Measurements from ENCODE around the gene CYP3A7. TPM values are rescaled to one million over a fixed set of nuclear protein-coding genes. Genes with fewer than 3 reads are reported as not detected.

CYP3A7 gene
- polyA plus RNA-seq, 3 donors: not detected

DNA sequence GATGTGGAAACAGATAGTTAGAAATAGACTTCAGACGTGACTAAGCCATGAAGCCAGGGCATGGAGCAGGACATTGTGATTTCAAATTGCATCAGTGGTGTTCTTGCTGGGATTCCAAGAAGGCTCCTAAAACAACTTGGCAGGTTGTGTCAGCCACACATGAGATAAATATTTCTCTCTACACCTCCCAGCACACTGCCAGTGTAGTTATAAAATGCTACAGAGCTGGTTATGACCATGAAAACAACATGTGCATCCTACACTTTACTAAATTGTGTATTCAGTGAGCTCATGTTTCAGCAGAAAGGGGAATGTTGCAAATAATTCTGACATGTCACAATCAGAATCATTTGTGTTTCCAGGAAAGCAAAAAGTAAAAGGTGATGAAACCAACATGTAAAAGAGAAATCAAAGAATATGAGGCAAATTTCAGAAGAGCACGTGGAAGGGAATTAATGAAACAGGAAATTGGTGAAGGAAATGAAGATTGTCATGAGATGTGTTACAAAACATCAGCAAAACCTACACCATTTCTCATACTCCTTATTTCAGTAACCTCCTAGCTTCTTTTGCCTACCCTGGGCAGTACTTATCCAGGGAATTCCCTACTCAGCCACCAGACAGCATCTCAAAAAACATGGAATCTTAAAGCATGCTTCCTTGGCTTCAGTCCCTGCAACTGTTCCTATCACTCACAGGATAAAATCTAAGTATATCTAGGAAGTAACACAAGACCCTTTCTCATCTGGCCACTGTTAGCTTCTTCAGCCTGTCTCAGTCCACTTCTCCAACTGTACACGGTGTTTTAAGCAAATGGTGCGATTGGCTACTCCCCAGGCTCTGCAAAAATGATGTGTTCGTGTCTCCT lies 5.8 kb upstream of the CYP3A7 start:
- H3K4me3 ChIP-seq (replicated peaks in 1 of 3; ENCODE audit: low read depth in 2 of 3, low read length in 3 of 3): no peak overlapping the region
- peak overlapping the region; percentile 20 for H3K4me2 ChIP-seq (replicated peaks; ENCODE audit: extremely low read depth, low read length, poor library complexity, severe bottlenecking)
- TF ChIP-seq, protein P1, sequence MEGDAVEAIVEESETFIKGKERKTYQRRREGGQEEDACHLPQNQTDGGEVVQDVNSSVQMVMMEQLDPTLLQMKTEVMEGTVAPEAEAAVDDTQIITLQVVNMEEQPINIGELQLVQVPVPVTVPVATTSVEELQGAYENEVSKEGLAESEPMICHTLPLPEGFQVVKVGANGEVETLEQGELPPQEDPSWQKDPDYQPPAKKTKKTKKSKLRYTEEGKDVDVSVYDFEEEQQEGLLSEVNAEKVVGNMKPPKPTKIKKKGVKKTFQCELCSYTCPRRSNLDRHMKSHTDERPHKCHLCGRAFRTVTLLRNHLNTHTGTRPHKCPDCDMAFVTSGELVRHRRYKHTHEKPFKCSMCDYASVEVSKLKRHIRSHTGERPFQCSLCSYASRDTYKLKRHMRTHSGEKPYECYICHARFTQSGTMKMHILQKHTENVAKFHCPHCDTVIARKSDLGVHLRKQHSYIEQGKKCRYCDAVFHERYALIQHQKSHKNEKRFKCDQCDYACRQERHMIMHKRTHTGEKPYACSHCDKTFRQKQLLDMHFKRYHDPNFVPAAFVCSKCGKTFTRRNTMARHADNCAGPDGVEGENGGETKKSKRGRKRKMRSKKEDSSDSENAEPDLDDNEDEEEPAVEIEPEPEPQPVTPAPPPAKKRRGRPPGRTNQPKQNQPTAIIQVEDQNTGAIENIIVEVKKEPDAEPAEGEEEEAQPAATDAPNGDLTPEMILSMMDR (IDR thresholded peaks at IDR 0.05): no peak
- peak; percentile 1 to 26 (median 7) for DNase-seq
- 86% methylated on average over 3 of the region's 5 CpGs for WGBS (ENCODE audit: insufficient coverage)
- H3K4me3 Mint-ChIP-seq: peak overlapping the region in 1 of 2 donors; percentile 66
- no peaks in the 10 kb centered on the region for H3K9me3 ChIP-seq (replicated peaks in 1 of 2; ENCODE audit: control insufficient read depth in 1 of 2, insufficient read depth in 1 of 2, low read length in 2 of 2)
- H3K79me2 ChIP-seq (ENCODE audit: insufficient read depth, low read length): no peaks in the 10 kb centered on the region
- H3K27ac Mint-ChIP-seq: peak overlapping the region; percentile 33 to 85 (median 60)
- H3K27me3 ChIP-seq (ENCODE audit: control insufficient read depth in 2 of 2, insufficient read depth in 2 of 2, low read length in 2 of 2): no peaks in the 10 kb centered on the region
- H3K27me3 Mint-ChIP-seq (ENCODE audit: low read depth in 3 of 3): peaks cover 0 to 3% (median 3%) of the 10 kb centered on the region in 3 donors
- no peaks in the 10 kb centered on the region for H3K36me3 Mint-ChIP-seq
- peak overlapping the region; percentile 27 for H2AFZ ChIP-seq (ENCODE audit: insufficient read depth, low read depth, low read length, poor library complexity, severe bottlenecking)
- peaks cover 18 to 20% of the 10 kb centered on the region in 2 donors for H3K4me1 ChIP-seq (ENCODE audit: control insufficient read depth in 1 of 2, insufficient read depth in 2 of 2, low read length in 2 of 2)
- H3K9me3 Mint-ChIP-seq: peaks cover 7 to 16% (median 12%) of the 10 kb centered on the region in 7 donors
- peaks cover 26% of the 10 kb centered on the region for H3K4me1 Mint-ChIP-seq
- intact Hi-C loops (cut with micrococcal nuclease): no loop called here
- H3K9ac ChIP-seq (ENCODE audit: insufficient read depth, low read length, poor library complexity, severe bottlenecking): no peak overlapping the region
- no peaks in the 10 kb centered on the region for H4K20me1 ChIP-seq (ENCODE audit: insufficient read depth, low read length)
- peak overlapping the region in 1 of 2 donors; percentile 10 for H3K27ac ChIP-seq (ENCODE audit: low read depth in 1 of 2, low read length in 2 of 2)
- no peaks in the 10 kb centered on the region for H3K36me3 ChIP-seq (replicated peaks in 1 of 2; ENCODE audit: control insufficient read depth in 1 of 2, insufficient read depth in 2 of 2, low read length in 2 of 2)

DNA sequence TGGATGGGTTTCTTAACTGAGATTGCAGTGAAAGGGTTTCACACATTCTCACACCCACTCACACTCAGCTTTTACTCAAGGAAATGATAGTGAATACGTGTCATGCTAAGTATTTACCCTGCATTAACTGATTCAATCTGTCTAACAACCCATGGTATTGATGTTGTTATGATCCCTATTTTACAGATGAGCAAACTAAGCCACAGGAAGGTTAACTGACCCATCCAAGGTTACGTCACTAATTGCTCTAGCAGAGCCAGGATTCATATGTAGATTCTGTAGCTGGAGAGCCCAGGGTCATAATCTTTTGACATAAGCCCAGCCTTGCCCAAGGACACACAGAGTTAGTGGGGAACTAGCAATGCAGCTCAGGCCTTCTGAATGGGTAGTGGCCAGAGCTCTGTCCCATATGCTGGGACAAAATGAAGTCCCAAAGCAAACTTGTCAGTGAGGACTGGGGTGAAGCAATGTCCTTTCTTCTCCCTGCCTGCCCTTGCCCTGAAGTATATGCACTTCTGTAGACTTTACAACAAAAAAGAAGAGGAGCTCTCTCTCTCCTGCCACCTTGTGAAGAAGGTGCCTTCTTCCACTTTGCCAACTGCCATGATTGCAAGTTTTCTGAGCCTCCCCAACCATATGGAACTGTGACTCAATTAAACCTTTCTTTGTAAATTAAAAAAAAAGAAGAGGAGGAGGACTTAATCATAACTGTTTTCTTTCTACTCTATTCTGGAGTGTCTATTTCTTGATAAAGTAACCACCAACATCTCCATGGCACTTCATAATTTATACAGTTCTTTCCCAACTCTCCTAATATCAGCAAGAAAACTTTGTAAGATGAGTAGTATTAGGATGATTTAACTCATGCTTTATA lies 4.9 kb upstream of the CYP3A7 start:
- peak overlapping the region in 4 of 7 donors; percentile 26 to 85 (median 58) for H3K27ac Mint-ChIP-seq
- Histone ChIP-seq H3K27ac (ENCODE audit: low read depth in 1 of 2, low read length in 2 of 2) (peak overlapping the region in 1 of 2 donors; percentile 10), H3K79me2 (ENCODE audit: insufficient read depth, low read length) (no peaks in the 10 kb centered on the region), H3K4me1 (ENCODE audit: control insufficient read depth in 1 of 2, insufficient read depth in 2 of 2, low read length in 2 of 2) (peaks cover 18 to 20% of the 10 kb centered on the region in 2 donors), H4K20me1 (ENCODE audit: insufficient read depth, low read length) (no peaks in the 10 kb centered on the region), H3K9me3 (replicated peaks in 1 of 2; ENCODE audit: control insufficient read depth in 1 of 2, insufficient read depth in 1 of 2, low read length in 2 of 2) (no peaks in the 10 kb centered on the region), H2AFZ (ENCODE audit: insufficient read depth, low read depth, low read length, poor library complexity, severe bottlenecking) (no peak overlapping the region), H3K9ac (ENCODE audit: insufficient read depth, low read length, poor library complexity, severe bottlenecking) (no peak overlapping the region), H3K36me3 (replicated peaks in 1 of 2; ENCODE audit: control insufficient read depth in 1 of 2, insufficient read depth in 2 of 2, low read length in 2 of 2) (no peaks in the 10 kb centered on the region), H3K27me3 (ENCODE audit: control insufficient read depth in 2 of 2, insufficient read depth in 2 of 2, low read length in 2 of 2) (no peaks in the 10 kb centered on the region), H3K4me2 (replicated peaks; ENCODE audit: extremely low read depth, low read length, poor library complexity, severe bottlenecking) (no peak overlapping the region), H3K4me3 (replicated peaks in 1 of 3; ENCODE audit: low read depth in 2 of 3, low read length in 3 of 3) (no peak overlapping the region)
- peaks cover 26% of the 10 kb centered on the region for H3K4me1 Mint-ChIP-seq
- H3K36me3 Mint-ChIP-seq: no peaks in the 10 kb centered on the region
- TF ChIP-seq, protein P1 (IDR thresholded peaks at IDR 0.05): no peak
- peaks cover 0 to 6% (median 2%) of the 10 kb centered on the region in 3 donors for H3K27me3 Mint-ChIP-seq (ENCODE audit: low read depth in 3 of 3)
- intact Hi-C loops (cut with micrococcal nuclease): no loop called here
- peak in 1 of 3 donors; percentile 1 for DNase-seq
- WGBS (ENCODE audit: insufficient coverage): no CpG with 5 or more reads among the region's 2 CpGs
- peaks cover 0 to 8% (median 4%) of the 10 kb centered on the region in 7 donors for H3K9me3 Mint-ChIP-seq
- H3K4me3 Mint-ChIP-seq: no peak overlapping the region

All from CD14-positive monocyte (primary cell).